Measurements from ENCODE around the gene NT5DC2. TPM values are rescaled to one million over a fixed set of nuclear protein-coding genes. Genes with fewer than 3 reads are reported as not detected.

Gene NT5DC2
- 10 to 100 TPM; 10.8 to 42.7 (median 30.3) TPM for polyA plus RNA-seq

- H3K27ac ChIP-seq (ENCODE audit: low read depth, low read length), result no peak within 1 kb of the TSS
- 2 to 7% (median 2%) methylated on average over 13 to 89 of the region's 91 CpGs for WGBS, 3 donors
Measured at GRCh38 chr3:52533623-52534280, at the start of gene NT5DC2. NT5DC2 (minus strand) TSS chr3:52533857; CDS start chr3:52533737, 120 bp downstream.

DNA sequence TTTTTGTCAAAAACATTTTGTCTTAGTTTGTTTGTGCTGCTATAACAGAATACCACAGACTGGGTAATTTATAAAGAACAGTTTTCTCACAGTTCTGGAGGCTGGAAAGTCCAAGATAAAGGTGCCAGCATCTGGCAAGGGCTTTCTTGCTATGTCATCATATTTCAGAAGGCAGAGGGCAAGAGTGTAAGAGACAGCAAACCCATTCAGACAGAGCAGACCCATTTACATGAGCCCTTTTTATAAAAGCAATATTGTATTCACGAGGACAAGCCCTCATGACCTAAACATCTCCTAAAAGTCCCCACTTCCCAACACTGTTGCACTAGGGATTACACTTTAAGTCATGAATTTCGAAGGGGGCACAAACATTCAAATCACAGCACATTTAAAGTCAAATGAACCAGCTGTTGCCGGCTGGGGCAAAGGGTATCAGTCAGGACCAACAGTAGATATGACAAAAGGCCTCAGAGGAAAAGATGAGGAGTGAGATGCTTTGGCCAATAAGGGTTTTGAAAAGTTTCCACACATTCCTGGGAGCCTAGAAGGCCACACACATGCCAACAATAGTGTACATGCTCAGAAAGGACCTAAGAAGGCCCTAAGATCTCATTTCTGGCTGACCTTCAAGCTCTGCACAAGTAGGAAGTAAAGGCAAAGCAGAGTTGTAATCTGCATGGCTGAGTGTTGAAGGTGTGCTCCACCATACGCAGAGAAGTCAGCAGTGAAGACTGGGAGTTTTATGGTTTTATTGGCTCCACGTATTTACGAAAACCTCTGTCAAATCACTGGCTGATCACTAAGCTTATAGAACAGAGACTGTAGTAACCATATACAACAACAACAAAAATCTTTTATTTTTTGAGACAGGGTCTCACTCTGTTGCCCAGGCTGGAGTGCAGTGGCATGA lies 40.7 kb upstream of the NT5DC2 start:
- WGBS, 3 donors, result 90 to 94% (median 94%) methylated on average over 6 of the region's 6 CpGs

GRCh38 chr3:52572221-52572620 lies 38.6 kb upstream of the NT5DC2 start:
- no peak overlapping the region for H3K27ac ChIP-seq (ENCODE audit: low read depth, low read length)
- WGBS, 3 donors, result 68 to 79% (median 72%) methylated on average over 6 of the region's 6 CpGs

More for the DNA sequence above, 40.7 kb upstream of the NT5DC2 start:
- no peak overlapping the region for H3K27ac ChIP-seq (ENCODE audit: low read depth, low read length)

DNA sequence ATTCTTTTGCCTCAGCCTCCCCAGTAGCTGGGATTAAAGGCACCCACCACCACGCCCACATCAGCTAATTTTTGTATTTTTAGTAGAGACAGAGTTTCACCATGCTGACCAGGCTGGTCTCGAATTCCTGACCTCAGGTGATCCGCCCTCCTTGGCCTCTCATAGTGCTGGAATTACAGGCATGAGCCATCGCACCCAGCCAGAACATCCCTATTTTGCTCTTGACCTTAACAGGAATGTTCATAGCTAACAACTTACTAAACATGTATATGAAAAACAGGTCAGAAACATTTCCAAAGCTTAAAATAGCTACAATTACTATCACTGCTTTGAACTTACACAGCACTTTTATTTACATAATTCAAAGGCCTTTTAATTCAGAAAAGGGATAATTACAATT lies 36.4 kb upstream of the NT5DC2 start:
- H3K27ac ChIP-seq (ENCODE audit: low read depth, low read length), result no peak overlapping the region
- WGBS, 3 donors, result 90 to 99% (median 93%) methylated on average over 4 of the region's 4 CpGs

GRCh38 chr3:52568069-52568468 lies 34.4 kb upstream of the NT5DC2 start:
- WGBS, 3 donors, result 96 to 100% (median 98%) methylated on average over 2 of the region's 2 CpGs
- no peak overlapping the region for H3K27ac ChIP-seq (ENCODE audit: low read depth, low read length)

- no peak overlapping the region for H3K27ac ChIP-seq (ENCODE audit: low read depth, low read length)
- WGBS, 3 donors, result 65 to 92% (median 76%) methylated on average over 2 of the region's 2 CpGs
Measured at GRCh38 chr3:52563984-52564383, 30.3 kb upstream of the NT5DC2 start.

DNA sequence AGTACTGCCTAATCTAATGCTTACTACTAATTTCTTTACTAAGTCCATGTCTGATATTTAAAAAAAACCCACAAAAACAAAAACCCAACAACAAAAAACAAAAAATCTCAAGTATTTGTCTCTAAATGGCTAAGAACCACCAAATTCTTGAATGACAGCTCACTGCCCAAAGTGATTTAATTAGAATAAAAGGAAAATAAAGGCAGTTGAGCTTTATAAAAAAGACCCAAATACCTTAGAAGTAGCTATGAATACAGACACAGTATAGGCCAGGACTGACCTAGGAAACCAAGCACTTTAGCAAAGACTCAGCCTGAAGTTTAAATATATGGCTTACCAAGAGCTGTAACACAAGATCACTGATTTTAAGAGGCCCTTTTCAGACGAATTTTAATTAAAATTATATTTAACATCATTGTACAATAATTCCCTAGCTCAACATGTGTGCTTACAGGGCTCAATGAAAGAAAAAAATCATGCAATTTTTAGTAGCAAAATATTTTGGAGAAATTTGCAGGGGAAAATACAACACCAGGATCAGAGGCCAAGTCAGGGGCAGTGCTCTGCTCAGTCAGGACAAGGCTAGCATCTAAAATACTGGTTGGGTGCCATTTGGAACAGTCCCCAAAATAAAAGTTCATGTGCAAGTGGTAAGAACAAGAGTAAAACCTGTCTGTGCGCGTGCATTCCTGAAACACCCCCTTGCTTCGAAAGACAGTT lies 27.5 kb upstream of the NT5DC2 start:
- no peak overlapping the region for H3K27ac ChIP-seq (ENCODE audit: low read depth, low read length)
- 78 to 81% (median 81%) methylated on average over 4 of the region's 4 CpGs for WGBS, 3 donors

DNA sequence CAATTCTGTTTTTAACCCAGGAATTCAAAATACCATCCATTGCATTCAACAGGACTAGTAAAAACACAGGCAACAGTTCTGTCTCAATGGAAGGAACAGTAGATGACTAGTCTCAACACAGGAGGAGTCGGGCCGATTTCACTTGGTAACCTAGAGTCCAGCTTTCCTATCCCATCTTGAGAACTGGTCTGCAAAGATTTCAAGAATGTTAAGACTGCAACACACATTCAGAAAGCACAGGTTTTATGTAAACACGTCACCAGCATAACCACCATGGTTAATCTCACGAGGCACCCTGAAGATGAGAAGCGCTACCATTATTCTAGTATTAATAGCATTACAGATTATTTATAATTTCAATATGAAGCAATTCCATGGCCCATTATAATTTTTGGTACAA lies 24.8 kb upstream of the NT5DC2 start:
- no peak overlapping the region for H3K27ac ChIP-seq (ENCODE audit: low read depth, low read length)
- 95 to 97% (median 96%) methylated on average over 5 of the region's 5 CpGs for WGBS, 3 donors

GRCh38 chr3:52557011-52557960 lies 23.6 kb upstream of the NT5DC2 start:
- WGBS, 3 donors, result 69 to 93% (median 91%) methylated on average over 9 of the region's 9 CpGs
- no peak overlapping the region for H3K27ac ChIP-seq (ENCODE audit: low read depth, low read length)

DNA sequence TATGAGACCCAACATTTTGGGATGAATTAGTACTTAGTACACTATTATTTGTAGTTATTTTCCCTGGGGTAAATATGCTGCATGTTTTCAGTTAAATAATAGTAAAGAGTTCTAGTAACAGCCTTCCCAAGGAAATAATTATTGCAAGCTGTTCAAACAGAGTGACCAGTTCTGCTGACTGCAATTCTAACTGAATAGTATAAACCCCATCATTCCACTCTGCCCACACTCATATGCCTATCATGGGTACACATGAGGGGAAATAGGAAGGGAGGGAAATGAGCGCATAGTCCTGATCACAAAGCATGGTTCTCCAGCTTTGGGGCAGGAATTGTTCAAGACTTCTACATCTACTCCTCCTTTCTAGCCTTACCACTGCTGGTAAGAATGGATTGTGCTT lies 21.4 kb upstream of the NT5DC2 start:
- WGBS, 3 donors, result 100% methylated on average over 1 of the region's 1 CpG
- no peak overlapping the region for H3K27ac ChIP-seq (ENCODE audit: low read depth, low read length)

DNA sequence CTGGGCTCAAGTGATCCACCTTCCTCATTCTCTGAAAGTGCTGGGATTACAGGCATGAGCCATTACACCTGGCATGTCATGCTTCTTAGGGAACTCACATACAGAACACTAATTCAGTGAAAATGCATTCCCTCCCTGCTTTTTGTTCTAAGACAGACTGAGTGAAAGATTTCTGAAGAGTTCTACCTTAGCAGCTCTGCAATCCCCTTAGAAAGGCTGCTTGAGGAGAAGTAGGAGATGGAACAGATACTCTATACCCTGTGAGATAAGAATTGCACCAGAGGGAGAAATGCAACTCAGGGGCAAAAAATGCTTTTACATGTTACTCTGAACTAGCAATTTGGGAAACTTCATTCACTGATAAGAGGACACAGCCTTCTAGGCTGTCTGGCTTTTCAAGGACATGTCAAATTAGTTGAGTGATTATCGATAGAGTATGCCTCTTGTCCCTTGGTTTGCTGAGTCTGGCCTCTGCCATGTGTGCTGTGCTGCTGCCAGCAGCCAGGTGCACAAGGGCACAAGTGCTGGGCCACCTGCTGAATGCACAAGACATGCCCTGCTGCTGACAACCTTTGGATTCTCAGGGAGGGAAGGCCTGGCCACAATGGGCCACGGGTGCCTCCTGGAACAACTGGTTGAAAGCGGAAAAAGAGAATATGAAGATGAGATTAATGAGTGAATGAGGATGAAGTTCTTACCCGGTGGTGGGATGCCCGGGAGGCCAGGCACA lies 20.5 kb upstream of the NT5DC2 start:
- H3K27ac ChIP-seq (ENCODE audit: low read depth, low read length), result no peak overlapping the region
- 58 to 95% (median 88%) methylated on average over 5 of the region's 5 CpGs for WGBS, 3 donors

GRCh38 chr3:52552089-52552488 lies 18.4 kb upstream of the NT5DC2 start:
- H3K27ac ChIP-seq (ENCODE audit: low read depth, low read length), result no peak overlapping the region
- WGBS, 3 donors, result 51 to 84% (median 80%) methylated on average over 3 of the region's 3 CpGs

DNA sequence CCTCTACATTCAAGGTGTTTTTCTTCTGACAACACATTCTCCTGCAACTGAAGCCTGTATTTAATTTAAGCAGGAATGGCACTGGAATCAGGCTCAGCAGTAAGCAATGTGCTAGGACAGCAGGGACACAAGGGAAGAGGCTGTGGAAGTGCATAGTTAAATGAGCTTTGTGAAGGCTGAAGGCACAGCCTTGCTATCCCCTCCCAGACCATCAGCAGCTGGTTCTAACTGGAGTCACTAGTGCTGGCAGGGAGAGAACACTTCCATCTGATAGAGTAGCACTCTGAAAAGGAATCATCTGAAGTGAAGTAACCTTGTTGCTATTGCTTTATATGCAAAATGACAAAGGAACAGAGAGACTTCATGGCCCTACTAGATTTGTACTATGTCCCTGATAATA lies 17.5 kb upstream of the NT5DC2 start:
- H3K27ac ChIP-seq (ENCODE audit: low read depth, low read length), result no peak overlapping the region

DNA sequence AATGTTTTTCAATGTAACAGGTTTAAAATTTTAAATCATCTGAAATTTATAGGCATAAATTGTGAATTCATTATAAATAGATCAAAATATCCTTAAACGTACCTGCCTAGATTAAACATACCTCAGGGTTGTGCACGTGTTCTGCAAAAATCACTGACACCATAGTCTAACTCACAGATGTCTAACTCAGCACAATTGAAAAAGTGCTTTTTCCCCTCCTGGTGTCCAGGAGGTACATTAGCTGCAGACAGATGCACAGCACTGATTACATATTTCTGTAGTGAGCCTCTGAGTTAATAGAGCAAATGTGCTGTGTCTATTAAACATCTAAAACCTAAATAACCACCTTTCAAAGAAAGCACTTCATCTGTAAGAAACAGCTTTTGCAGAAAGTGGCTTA lies 13.5 kb upstream of the NT5DC2 start:
- WGBS, 3 donors, result 78 to 87% (median 79%) methylated on average over 2 of the region's 2 CpGs

GRCh38 chr3:52546111-52546901 lies 12.6 kb upstream of the NT5DC2 start:
- no peak overlapping the region for H3K27ac ChIP-seq (ENCODE audit: low read depth, low read length)
- 78 to 90% (median 83%) methylated on average over 3 of the region's 3 CpGs for WGBS, 3 donors

More for the DNA sequence above, 13.5 kb upstream of the NT5DC2 start:
- H3K27ac ChIP-seq (ENCODE audit: low read depth, low read length), result no peak overlapping the region

DNA sequence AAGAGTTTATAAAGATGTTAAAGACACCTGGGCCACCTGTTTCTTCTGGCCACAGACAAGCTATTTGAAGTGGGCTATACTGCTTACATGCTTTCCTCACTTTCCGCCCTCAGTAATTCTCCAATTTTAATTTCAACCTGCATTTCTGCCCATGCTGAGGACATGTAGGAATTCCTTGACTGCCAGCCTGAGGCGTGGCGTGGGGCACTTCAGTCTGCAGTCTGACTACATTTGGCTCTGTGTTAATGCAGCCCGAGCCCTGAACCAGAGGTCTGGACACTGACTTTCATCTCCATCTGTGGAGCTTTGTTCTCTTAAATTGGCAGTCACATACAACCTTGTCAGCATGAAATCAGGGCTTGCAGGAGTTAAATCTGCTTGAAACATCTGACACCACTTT lies 11.3 kb upstream of the NT5DC2 start:
- H3K27ac ChIP-seq (ENCODE audit: low read depth, low read length), result no peak overlapping the region
- WGBS, 3 donors, result 90 to 92% (median 91%) methylated on average over 4 of the region's 4 CpGs

DNA sequence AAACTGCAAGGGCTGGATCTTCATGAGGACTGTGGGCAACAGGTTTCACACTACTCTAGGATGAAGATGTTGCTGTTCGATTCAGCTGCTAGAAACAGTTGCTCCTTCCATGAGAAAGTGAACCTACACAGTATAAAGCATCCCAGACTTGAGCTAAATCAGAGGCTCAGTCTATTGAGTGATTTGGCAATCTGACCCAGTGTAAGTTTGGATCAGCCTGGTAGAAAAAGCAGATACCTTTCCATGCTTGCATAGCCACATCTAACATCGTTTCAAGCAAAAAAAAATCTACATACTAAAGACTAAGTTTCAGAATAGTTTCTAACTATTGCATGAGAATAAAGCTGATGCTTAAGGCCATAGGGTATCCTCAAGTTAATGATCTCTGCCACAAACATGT lies 7.4 kb upstream of the NT5DC2 start:
- no peak overlapping the region for H3K27ac ChIP-seq (ENCODE audit: low read depth, low read length)
- 80 to 84% (median 83%) methylated on average over 2 of the region's 2 CpGs for WGBS, 3 donors
